WTC11 (cell line): ENCODE data around the gene SDC4.

ENCODE experiments used
- CTCF ChIP-seq: fragments of 200-600 bp; IDR thresholded peaks from 2 replicates; pipeline ENCODE4 v1.8.0; 2022; ENCODE audit warnings: antibody characterized with exemption
- FOXP1 ChIP-seq: sonication (generic); formaldehyde crosslinking; IDR thresholded peaks from 2 replicates; pipeline ENCODE4 v1.8.0; 2022; ENCODE audit warnings: missing genetic modification reagents, mild to moderate bottlenecking, moderate library complexity, borderline replicate concordance
- MAX ChIP-seq: sonication (generic); formaldehyde crosslinking; IDR thresholded peaks from 2 replicates; pipeline ENCODE4 v1.8.0; 2022; ENCODE audit warnings: mild to moderate bottlenecking, missing genetic modification reagents
- NFYB ChIP-seq: sonication (generic); formaldehyde crosslinking; conservative IDR thresholded peaks from 2 replicates; pipeline ENCODE4 v1.8.0; 2022; ENCODE audit warnings: low read depth, missing genetic modification reagents
- ZNF281 ChIP-seq: sonication (generic); formaldehyde crosslinking; IDR thresholded peaks from 2 replicates; pipeline ENCODE4 v1.8.0; 2023; ENCODE audit warnings: mild to moderate bottlenecking, missing genetic modification reagents
- TF ChIP-seq, protein P1 (sequence below): sonication (generic); formaldehyde crosslinking; IDR thresholded peaks from 2 replicates; pipeline ENCODE4 v1.8.1; 2022; ENCODE audit warnings: mild to moderate bottlenecking, moderate library complexity, missing genetic modification reagents

- TF ChIP-seq ZNF281 (CRISPR knock-in tag), result no peak
- no peak for TF ChIP-seq CTCF
- no peak for TF ChIP-seq NFYB (CRISPR knock-in tag)
- no peak for TF ChIP-seq MAX (CRISPR knock-in tag)
- TF ChIP-seq, protein P1, sequence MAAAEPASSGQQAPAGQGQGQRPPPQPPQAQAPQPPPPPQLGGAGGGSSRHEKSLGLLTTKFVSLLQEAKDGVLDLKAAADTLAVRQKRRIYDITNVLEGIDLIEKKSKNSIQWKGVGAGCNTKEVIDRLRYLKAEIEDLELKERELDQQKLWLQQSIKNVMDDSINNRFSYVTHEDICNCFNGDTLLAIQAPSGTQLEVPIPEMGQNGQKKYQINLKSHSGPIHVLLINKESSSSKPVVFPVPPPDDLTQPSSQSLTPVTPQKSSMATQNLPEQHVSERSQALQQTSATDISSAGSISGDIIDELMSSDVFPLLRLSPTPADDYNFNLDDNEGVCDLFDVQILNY (CRISPR knock-in tag), result no peak
- TF ChIP-seq FOXP1 (CRISPR knock-in tag), result no peak
These were observed 50.3 kb downstream of the SDC4 start for GRCh38 chr20:45297786-45298497.
